HG03558 (cell line): ENCODE results near the gene CA4.
"Not testable (repeated sequence)": the region's sequence is repeated elsewhere in the genome, so short reads cannot be mapped to it uniquely, and the experiment has no call there.

Source experiments
- ATAC-seq: cut with Tn5 transposase; IDR thresholded peaks from one replicate; pipeline ENCODE4 v1.9.1; 2021; ENCODE audit warnings: moderate number of reproducible peaks; ENCODE audit not compliant: unreplicated experiment; ENCODE audit errors: extremely low read depth

CA4 gene

GRCh38 chr17:60149691-60150582, at the start of gene CA4:
TSS of gene CA4 (plus strand) at chr17:60149973. CDS start at chr17:60150035, 62 bp downstream.
- no peak for ATAC-seq

GRCh38 chr17:60100577-60100976, 49.2 kb upstream of the CA4 start:
- not testable (repeated sequence) for ATAC-seq

GRCh38 chr17:60102015-60102631, 47.6 kb upstream of the CA4 start:
- ATAC-seq, result not testable (repeated sequence)

- ATAC-seq, result no peak
These were observed 47.1 kb upstream of the CA4 start for GRCh38 chr17:60102632-60103096.

GRCh38 chr17:60103957-60104356, 45.8 kb upstream of the CA4 start:
- ATAC-seq, result no peak

GRCh38 chr17:60106340-60107059, 43.3 kb upstream of the CA4 start:
- no peak for ATAC-seq

GRCh38 chr17:60107526-60108257, 42.1 kb upstream of the CA4 start:
- no peak for ATAC-seq

GRCh38 chr17:60108309-60108708, 41.5 kb upstream of the CA4 start:
- not testable (repeated sequence) for ATAC-seq

GRCh38 chr17:60108712-60109111, 41.1 kb upstream of the CA4 start:
- ATAC-seq, result no peak

- no peak for ATAC-seq
These were observed 40.6 kb upstream of the CA4 start for GRCh38 chr17:60109161-60109560.

- no peak for ATAC-seq
These were observed 39.2 kb upstream of the CA4 start for GRCh38 chr17:60110586-60110985.

- not testable (repeated sequence) for ATAC-seq
These were observed 38.1 kb upstream of the CA4 start for GRCh38 chr17:60111661-60112060.

GRCh38 chr17:60115364-60115763, 34.4 kb upstream of the CA4 start:
- not testable (repeated sequence) for ATAC-seq

GRCh38 chr17:60116196-60116595, 33.6 kb upstream of the CA4 start:
- ATAC-seq, result not testable (repeated sequence)

- not testable (repeated sequence) for ATAC-seq
These were observed 30.6 kb upstream of the CA4 start for GRCh38 chr17:60119162-60119561.

GRCh38 chr17:60119807-60120748, 29.7 kb upstream of the CA4 start:
- ATAC-seq, result not testable (repeated sequence)

GRCh38 chr17:60127068-60128064, 22.4 kb upstream of the CA4 start:
- no peak for ATAC-seq
